Esophagus squamous epithelium (tissue), 5 donors: Measurements from ENCODE around the gene FILIP1L. TPM values are rescaled to one million over a fixed set of nuclear protein-coding genes. Genes with fewer than 3 reads are reported as not detected.

Experiments
- DNase-seq: peaks from one replicate; lab custom pipeline; 2025; lab: John Stamatoyannopoulos, UW
- H3K27ac ChIP-seq, 4 donors: fragments of 200-600 bp; sonication (generic); one replicate each; pipeline ENCODE4 v1.5.1; 2016 to 2019; ENCODE audit warnings: mild to moderate bottlenecking in 1 of 4
- H3K27me3 ChIP-seq, 4 donors: fragments of 200-600 bp; sonication (generic); 1 replicate in 3 of 4; 2 replicates in 1 of 4; pipeline versions ENCODE4 v1.5.1 to v1.6.0; 2017 to 2021; ENCODE audit warnings: antibody characterized with exemption in 1 of 4
- H3K36me3 ChIP-seq, 3 donors: fragments of 200-600 bp; sonication (generic); one replicate each; pipeline ENCODE4 v1.5.1; 2016 to 2019
- H3K4me1 ChIP-seq, 3 donors: fragments of 200-600 bp; sonication (generic); one replicate each; pipeline ENCODE4 v1.5.1; 2017 to 2019
- H3K4me3 ChIP-seq, 4 donors: fragments of 200-600 bp; sonication (generic); 1 replicate in 3 of 4; 2 replicates in 1 of 4; pipeline ENCODE4 v1.5.1; 2016 to 2019; ENCODE audit warnings: mild to moderate bottlenecking in 2 of 4, moderate library complexity in 1 of 4
- H3K9me3 ChIP-seq, 3 donors: fragments of 200-600 bp; sonication (generic); one replicate each; pipeline ENCODE4 v1.5.1; 2016 to 2019
- CTCF ChIP-seq, 6 experiments: fragments of 450-650 bp in 4 of 6; fragments of 200-600 bp in 2 of 6; sonication (generic) in 2 of 6; IDR thresholded peaks; one replicate each; pipeline ENCODE4 v1.5.1; 2016 to 2019; ENCODE audit warnings: antibody characterized with exemption in 6 of 6, mild to moderate bottlenecking in 4 of 6, moderate library complexity in 4 of 6
- POLR2A ChIP-seq, 4 donors: fragments of 450-650 bp; IDR thresholded peaks; one replicate each; pipeline ENCODE4 v1.6.1; 2017; ENCODE audit warnings: antibody characterized with exemption in 4 of 4, mild to moderate bottlenecking in 4 of 4, moderate library complexity in 3 of 4
- WGBS, 2 donors: methylation state at CpG; one replicate each; pipeline ENCODE4 v1.1.5; 2018; 5-methylcytosine and 5-hydroxymethylcytosine counted together
- intact Hi-C: fragments of 100-400 bp; cut with DNase I; formaldehyde crosslinking; loops from one replicate; pipeline ENCODE4 v1.15.0; 2022
- total RNA-seq, 4 donors: library from RNA; depleted of rRNA; stranded (reverse); fragments of >200 nt; gene quantifications; one replicate each; pipeline ENCODE4 v1.1.0, GENCODE V29; 2016
- donor health status: DM: yes; HTN: yes; CAD: no.

FILIP1L gene
- total RNA-seq, 4 donors from 2014 or later: 2.5 to 23.5 (median 10.7) TPM

GRCh38 chr3:99965681-99966408 is 148.5 kb downstream of the FILIP1L start:
- Histone ChIP-seq H3K27ac (peak overlapping the region in 3 of 4 donors; percentile 33 to 59 (median 46)), H3K9me3 (no peaks in the 10 kb centered on the region), H3K4me3 (no peak overlapping the region), H3K27me3 (no peaks in the 10 kb centered on the region), H3K4me1 (peaks cover 0 to 41% (median 0%) of the 10 kb centered on the region in 3 donors), H3K36me3 (no peaks in the 10 kb centered on the region)
- intact Hi-C loops: no loop called here
- TF ChIP-seq POLR2A (IDR thresholded peaks at IDR 0.05): no peak
- no peak for TF ChIP-seq CTCF (IDR thresholded peaks at IDR 0.05)
- DNase-seq: no peak
- 93 to 94% methylated on average over 3 of the region's 3 CpGs for WGBS, 2 donors

GRCh38 chr3:99965077-99965476 is 149.2 kb downstream of the FILIP1L start:
- TF ChIP-seq CTCF (IDR thresholded peaks at IDR 0.05) (no peak), POLR2A (IDR thresholded peaks at IDR 0.05) (no peak)
- DNase-seq: no peak
- H3K9me3 ChIP-seq: no peaks in the 10 kb centered on the region
- H3K27me3 ChIP-seq: no peaks in the 10 kb centered on the region
- no peaks in the 10 kb centered on the region for H3K36me3 ChIP-seq
- 64 to 89% methylated on average over 1 of the region's 1 CpG for WGBS, 2 donors
- H3K27ac ChIP-seq: peak overlapping the region in 1 of 4 donors; percentile 33
- H3K4me1 ChIP-seq: peaks cover 0 to 41% (median 0%) of the 10 kb centered on the region in 3 donors
- no peak overlapping the region for H3K4me3 ChIP-seq
- intact Hi-C loops: no loop called here

- Histone ChIP-seq H3K36me3 (no peaks in the 10 kb centered on the region), H3K9me3 (no peaks in the 10 kb centered on the region), H3K27ac (no peak overlapping the region), H3K4me1 (peaks cover 0 to 29% (median 0%) of the 10 kb centered on the region in 3 donors), H3K27me3 (no peaks in the 10 kb centered on the region), H3K4me3 (no peak overlapping the region)
- 72 to 79% methylated on average over 2 of the region's 2 CpGs for WGBS, 2 donors
- no peak for TF ChIP-seq CTCF (IDR thresholded peaks at IDR 0.05)
- TF ChIP-seq POLR2A (IDR thresholded peaks at IDR 0.05): no peak
- intact Hi-C loops: no loop called here
- no peak for DNase-seq
Measured at GRCh38 chr3:99962703-99963102, 151.6 kb downstream of the FILIP1L start.

- intact Hi-C loops: no loop called here
- Histone ChIP-seq H3K27me3 (no peaks in the 10 kb centered on the region), H3K36me3 (no peaks in the 10 kb centered on the region), H3K9me3 (no peaks in the 10 kb centered on the region), H3K27ac (no peak overlapping the region), H3K4me1 (peaks cover 0 to 24% (median 0%) of the 10 kb centered on the region in 3 donors), H3K4me3 (no peak overlapping the region)
- DNase-seq: no peak
- WGBS, 2 donors: 87 to 90% methylated on average over 7 of the region's 7 CpGs
- TF ChIP-seq POLR2A (IDR thresholded peaks at IDR 0.05) (no peak), CTCF (IDR thresholded peaks at IDR 0.05) (no peak)
Measured at GRCh38 chr3:99961756-99962515, 152.4 kb downstream of the FILIP1L start.

- H3K27me3 ChIP-seq: no peaks in the 10 kb centered on the region
- 70 to 79% methylated on average over 7 of the region's 7 CpGs for WGBS, 2 donors
- no peak for TF ChIP-seq POLR2A (IDR thresholded peaks at IDR 0.05)
- TF ChIP-seq CTCF (IDR thresholded peaks at IDR 0.05): no peak
- H3K36me3 ChIP-seq: no peaks in the 10 kb centered on the region
- no peaks in the 10 kb centered on the region for H3K9me3 ChIP-seq
- no peak for DNase-seq
- intact Hi-C loops: no loop called here
- H3K4me3 ChIP-seq: peak overlapping the region in 1 of 4 donors; percentile 27
- H3K27ac ChIP-seq: no peak overlapping the region
- peaks cover 0 to 15% (median 0%) of the 10 kb centered on the region in 3 donors for H3K4me1 ChIP-seq
Measured at GRCh38 chr3:99960941-99961340, 153.4 kb downstream of the FILIP1L start.
